GM11168 (cell line): ENCODE data around the gene SPOCK1.

Source experiments
- in situ Hi-C: fragments of 300-500 bp; cut with MboI; formaldehyde crosslinking; loops from one replicate; pipeline ENCODE4 v1.12.0; 2022; ENCODE audit warnings: low sequenced_read_pairs; ENCODE audit not compliant: unreplicated experiment

The SPOCK1 gene

GRCh38 chr5:137312011-137312410 lies 187.1 kb downstream of the SPOCK1 start:
- in situ Hi-C loops, result loop anchor here (10.0 kb wide), 1 partner anchor 183 kb away; the partner anchor contains the start of gene SPOCK1

DNA sequence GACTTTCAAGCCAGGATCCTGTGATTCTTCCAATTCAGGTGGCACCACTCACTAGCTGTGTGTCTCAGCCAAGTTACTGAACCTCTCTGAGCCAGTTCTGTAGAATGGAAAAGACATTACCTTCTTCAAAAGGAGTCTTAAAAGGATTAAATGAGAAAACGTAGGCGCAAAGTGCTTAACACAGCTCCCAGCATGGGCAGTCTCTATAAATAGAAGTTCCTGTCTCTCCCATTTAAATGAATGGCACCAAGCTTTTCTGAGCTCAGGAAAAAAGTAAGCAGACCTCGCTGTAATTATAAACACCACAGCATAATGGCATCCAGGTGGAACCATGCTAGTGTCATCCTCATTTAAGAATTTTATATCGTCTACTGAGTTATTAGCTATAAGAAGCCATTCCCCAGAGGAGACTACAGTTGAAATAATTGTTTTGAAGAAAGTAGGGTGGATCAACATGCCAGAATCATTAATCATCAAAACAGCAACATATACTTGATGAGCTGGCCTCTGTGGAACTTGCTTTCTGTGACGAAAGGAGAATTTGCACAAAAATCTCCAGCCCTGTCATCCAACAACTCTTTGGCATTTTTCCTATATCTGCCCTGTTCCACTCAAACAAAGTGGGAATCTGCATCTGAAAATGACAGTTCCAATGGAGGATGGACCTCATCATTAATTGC lies 188.9 kb downstream of the SPOCK1 start:
- in situ Hi-C loops, result loop anchor here (10.0 kb wide), 1 partner anchor 185 kb away; the partner anchor contains the start of gene SPOCK1

DNA sequence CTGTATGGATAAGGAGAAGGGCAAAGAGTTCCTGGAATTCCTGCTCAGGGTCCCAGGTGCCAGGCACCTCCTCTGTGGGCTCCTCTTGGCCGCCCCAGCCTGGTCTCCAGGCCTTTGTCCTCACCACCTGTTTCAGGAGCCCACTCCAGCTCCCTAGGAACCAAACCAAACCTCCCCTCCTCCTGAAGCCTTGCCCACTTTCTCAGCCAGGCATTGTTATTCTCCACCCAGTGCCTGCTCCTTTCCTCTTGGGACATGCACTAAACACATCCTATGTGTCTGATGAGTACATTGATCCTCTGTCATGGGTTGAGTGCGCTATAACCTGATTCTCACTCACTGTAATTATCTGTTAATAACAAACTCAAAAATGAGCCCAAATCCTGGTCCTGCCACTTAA lies 189.8 kb downstream of the SPOCK1 start:
- in situ Hi-C loops, result no loop called here

GRCh38 chr5:137308311-137308710 lies 190.8 kb downstream of the SPOCK1 start:
- in situ Hi-C loops, result no loop called here

DNA sequence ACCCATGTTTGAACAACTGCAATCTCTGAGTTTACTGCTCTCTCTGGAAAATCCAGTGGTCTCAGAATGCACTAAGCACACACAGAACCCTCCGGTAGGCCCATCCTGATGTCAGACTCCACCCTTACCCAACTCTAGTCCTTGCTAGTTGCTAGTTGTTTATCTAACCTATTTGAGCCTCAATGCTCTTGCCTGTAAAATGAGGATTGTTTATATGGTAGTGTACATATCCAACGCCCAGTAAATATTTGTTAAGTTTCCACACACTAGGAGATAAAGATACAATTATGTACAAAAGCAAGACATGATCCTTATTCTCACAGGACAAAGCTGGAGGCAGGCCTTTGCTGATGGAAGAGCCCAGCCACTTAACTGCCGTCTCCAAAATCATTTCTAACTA lies 192.2 kb downstream of the SPOCK1 start:
- in situ Hi-C loops, result no loop called here

GRCh38 chr5:137305971-137306602 lies 193.0 kb downstream of the SPOCK1 start:
- in situ Hi-C loops, result no loop called here

GRCh38 chr5:137304226-137304874 lies 194.8 kb downstream of the SPOCK1 start:
- in situ Hi-C loops, result no loop called here

DNA sequence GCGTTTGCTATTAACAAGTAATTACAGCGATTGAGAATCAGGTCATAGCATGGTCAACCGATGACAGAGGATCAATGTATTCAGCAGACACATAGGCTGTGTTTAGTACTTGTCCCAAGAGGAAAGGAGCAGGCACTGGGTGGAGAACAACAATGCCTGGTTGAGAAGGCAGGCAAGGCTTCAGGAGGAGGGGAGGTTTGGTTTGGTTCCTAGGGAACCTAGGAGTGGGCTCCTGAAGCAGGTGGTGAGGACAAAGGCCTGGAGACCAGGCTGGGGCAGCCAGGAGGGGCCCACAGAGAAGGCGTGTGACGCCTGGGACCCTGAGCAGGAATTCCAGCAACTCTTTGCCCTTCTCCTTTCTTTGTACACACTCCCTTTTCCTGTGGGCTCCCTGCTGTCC lies 195.6 kb downstream of the SPOCK1 start:
- in situ Hi-C loops, result no loop called here

DNA sequence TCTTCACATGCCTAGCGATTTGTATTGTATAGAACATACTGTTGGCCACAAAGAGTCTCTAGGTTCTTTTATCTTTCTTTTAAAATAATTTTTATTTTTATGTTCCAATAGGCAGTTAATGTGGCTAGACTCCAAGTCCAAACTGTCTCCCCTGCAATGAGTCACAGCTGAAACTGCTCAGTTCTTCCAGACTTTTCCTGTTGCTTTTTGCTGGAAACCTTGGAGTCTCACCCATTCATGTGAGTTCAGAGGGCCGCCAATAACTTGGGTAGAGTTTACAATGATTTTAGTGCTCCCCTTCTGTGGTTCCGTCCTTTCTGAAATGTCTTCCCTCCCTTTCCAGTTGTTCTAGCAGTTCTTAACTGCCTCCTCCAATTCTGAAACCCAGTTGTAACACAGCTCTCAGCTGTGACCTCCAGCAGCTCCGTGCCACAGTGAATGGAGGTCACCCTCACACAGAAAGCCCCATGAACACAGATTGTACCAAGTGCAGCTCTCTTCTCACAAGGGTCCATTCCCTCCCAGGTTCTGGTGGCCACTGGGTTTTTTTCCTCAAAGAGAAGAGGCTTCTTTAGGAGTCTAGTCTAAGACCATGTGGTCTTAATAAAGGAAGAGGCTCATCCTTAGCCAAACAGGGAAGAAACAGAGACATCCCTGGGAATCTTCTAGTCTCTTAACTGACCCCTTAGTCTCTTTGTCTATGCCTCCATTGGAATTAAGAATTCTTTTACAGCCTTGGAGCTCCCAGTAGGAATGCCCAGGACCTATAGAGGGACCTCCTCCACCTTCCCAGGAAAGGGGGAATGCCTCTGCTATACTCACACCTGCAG lies 198.5 kb downstream of the SPOCK1 start:
- in situ Hi-C loops, result no loop called here

DNA sequence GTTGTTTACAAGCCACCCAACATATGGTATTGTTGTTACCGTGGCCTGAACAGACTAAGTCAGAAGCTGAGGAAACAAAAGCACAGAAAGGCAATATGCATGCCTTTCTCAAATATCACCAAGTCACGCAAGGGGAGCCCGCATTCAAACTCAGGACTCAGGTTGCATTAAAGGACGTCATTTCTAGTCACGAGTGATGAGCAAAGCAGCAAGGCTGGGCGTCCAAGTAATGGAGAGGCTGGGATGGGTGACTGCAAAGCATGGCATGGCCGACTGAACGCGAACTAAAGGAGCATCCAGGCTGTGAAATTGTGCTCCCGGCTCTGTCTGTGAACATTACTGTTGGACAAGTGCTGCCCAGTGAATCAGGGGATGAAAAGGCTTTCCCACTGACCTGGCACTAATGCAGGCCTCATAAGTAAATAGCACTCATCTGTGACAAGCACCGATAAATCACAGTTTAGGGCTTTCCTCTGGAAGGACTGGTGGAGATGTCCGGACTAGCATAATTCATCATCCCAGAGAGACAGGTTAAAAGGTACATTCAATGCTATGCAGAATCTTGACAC lies 202.8 kb downstream of the SPOCK1 start:
- in situ Hi-C loops, result no loop called here

DNA sequence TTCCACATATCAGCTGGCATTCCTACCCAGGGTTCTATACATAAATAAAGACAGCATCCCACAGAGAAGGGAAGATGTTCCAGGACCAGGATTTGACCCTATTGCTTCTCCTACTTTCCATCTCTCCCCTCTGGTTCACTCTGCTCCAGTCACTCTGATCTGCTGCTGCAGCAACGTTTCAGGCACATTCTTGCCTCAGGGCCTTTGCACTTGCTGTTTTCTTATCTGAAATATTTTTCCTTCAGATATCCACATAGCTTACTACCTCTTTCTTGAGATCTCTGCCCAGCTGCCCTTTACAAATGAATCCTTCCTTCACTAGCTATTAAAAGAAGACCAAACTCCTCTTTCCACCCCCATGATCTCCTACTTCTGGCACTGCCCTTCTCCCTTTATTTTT lies 204.5 kb downstream of the SPOCK1 start:
- in situ Hi-C loops, result no loop called here

GRCh38 chr5:137292461-137293027 lies 206.6 kb downstream of the SPOCK1 start:
- in situ Hi-C loops, result no loop called here

- in situ Hi-C loops, result no loop called here
Measured at GRCh38 chr5:137291436-137291835, 207.7 kb downstream of the SPOCK1 start.

- in situ Hi-C loops, result no loop called here
Measured at GRCh38 chr5:137291031-137291430, 208.1 kb downstream of the SPOCK1 start.

DNA sequence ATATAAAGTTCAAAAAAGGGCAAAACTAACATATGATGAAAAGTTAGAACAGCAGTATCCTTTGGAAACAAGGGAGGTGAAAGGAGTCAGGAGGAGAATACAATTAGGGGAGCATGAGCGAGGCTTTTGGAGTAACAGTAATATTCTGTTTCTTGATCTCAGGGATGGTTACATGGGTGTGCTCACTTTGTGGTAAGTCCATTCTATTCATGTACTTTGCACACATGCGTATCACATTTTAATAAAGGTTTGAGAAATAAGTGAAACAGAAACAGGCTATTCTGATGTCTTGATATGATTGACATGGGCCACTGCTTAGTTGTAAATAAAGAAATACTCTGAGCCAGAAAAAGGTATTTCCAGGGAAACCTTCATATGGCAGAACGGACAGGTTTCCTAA lies 208.8 kb downstream of the SPOCK1 start:
- in situ Hi-C loops, result no loop called here

- in situ Hi-C loops, result no loop called here
Measured at GRCh38 chr5:137289856-137290255, 209.3 kb downstream of the SPOCK1 start.

- in situ Hi-C loops, result no loop called here
Measured at GRCh38 chr5:137287569-137287968, 211.6 kb downstream of the SPOCK1 start.

- in situ Hi-C loops, result no loop called here
Measured at GRCh38 chr5:137286025-137286610, 213.0 kb downstream of the SPOCK1 start.

DNA sequence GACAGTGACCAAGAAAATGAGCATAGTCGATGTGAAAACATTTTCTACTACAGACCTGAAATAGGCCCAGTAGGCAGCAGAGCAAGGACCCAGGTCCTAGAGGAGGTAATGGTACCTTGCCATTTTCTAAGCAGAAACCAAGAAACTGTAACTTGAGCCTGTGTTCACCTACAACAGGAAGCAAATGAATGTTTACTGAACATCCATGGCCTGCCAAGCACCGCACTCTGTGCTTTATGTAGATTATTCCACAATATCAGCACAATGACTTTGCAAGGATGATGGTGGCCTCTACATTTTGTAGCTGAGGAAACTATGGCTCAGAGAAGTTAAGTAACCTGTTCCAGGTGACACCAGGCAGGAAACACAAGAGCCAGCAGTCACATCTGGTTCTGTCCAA lies 215.3 kb downstream of the SPOCK1 start:
- in situ Hi-C loops, result no loop called here

DNA sequence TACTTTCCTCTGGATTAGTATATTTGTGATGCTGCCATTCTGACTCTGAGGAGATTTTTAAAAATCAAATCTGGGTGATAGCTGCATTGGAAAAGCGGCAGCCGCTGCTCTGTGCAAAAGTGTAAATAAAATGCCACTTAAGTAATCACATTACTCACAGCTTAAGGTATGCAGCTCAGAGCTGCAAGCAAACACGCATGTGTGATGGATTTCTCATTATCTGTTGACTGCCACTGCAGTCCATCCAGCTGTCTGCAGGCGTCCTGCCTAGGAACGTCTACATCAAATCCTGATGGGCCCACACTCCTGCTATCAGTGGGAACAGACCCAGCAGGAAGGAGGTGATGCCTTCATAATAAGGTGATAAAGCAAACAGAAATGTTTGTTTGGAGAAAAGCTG lies 216.9 kb downstream of the SPOCK1 start:
- in situ Hi-C loops, result no loop called here
